ENCODE measurements around the gene GTPBP8. TPM values are rescaled to one million over a fixed set of nuclear protein-coding genes. Genes with fewer than 3 reads are reported as not detected.

Gene GTPBP8
- total and polyA plus RNA-seq, 10 of the 15 experiments (the other 5 are each of a cell fraction or from before 2014, with no cell fraction given) = 10.3 to 29.0 (median 17.0) TPM

DNA sequence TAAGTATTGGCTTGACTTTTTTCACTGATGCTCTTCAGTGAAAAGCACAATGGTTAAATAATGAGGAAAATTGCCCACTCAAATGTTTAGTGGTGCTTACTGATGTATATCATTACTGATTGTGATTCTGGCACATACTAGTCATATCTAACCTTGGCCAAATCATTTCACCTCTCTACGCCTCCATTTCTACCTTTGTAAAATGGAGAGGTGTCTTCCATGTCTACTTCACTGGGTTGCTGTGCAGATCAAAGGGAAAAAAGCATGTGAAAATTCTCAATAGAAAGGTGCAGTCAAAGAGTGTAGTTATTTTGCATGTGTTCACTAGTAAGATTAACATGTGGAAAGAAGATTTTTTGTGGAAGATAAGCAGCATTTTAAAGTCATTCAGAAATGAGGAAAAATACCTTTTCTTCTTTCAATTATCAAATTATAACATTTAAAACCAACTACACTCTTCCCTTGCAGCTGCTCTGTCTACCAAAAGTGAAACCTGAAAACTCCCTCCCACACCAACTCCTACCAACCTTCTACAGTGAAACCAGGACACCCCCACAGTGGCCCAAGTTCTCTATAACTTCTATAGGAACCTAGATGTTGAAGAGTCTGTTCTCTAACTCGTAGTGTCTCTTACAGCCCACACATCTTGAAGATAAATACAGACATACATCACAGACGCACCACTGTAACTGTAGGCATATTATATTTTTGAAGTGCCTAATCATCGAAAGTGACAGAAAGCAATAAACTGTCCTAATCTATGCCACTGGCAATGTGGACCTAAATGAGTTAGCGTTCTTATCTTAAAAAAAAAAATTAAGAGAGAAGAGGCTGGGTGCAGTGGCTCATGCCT, 17.2 kb upstream of the GTPBP8 start (continued):
- TF ChIP-seq, protein P1, sequence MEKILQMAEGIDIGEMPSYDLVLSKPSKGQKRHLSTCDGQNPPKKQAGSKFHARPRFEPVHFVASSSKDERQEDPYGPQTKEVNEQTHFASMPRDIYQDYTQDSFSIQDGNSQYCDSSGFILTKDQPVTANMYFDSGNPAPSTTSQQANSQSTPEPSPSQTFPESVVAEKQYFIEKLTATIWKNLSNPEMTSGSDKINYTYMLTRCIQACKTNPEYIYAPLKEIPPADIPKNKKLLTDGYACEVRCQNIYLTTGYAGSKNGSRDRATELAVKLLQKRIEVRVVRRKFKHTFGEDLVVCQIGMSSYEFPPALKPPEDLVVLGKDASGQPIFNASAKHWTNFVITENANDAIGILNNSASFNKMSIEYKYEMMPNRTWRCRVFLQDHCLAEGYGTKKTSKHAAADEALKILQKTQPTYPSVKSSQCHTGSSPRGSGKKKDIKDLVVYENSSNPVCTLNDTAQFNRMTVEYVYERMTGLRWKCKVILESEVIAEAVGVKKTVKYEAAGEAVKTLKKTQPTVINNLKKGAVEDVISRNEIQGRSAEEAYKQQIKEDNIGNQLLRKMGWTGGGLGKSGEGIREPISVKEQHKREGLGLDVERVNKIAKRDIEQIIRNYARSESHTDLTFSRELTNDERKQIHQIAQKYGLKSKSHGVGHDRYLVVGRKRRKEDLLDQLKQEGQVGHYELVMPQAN (conservative IDR thresholded peaks at IDR 0.05) = no peak
- TF ChIP-seq, protein P2, sequence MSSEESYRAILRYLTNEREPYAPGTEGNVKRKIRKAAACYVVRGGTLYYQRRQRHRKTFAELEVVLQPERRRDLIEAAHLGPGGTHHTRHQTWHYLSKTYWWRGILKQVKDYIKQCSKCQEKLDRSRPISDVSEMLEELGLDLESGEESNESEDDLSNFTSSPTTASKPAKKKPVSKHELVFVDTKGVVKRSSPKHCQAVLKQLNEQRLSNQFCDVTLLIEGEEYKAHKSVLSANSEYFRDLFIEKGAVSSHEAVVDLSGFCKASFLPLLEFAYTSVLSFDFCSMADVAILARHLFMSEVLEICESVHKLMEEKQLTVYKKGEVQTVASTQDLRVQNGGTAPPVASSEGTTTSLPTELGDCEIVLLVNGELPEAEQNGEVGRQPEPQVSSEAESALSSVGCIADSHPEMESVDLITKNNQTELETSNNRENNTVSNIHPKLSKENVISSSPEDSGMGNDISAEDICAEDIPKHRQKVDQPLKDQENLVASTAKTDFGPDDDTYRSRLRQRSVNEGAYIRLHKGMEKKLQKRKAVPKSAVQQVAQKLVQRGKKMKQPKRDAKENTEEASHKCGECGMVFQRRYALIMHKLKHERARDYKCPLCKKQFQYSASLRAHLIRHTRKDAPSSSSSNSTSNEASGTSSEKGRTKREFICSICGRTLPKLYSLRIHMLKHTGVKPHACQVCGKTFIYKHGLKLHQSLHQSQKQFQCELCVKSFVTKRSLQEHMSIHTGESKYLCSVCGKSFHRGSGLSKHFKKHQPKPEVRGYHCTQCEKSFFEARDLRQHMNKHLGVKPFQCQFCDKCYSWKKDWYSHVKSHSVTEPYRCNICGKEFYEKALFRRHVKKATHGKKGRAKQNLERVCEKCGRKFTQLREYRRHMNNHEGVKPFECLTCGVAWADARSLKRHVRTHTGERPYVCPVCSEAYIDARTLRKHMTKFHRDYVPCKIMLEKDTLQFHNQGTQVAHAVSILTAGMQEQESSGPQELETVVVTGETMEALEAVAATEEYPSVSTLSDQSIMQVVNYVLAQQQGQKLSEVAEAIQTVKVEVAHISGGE (CRISPR knock-in tag; IDR thresholded peaks at IDR 0.05) = no peak
- TF ChIP-seq SPI1 (IDR thresholded peaks at IDR 0.05; ENCODE audit: borderline replicate concordance, insufficient read depth, low read depth, low read length) (no peak), JUNB (IDR thresholded peaks at IDR 0.05) (peak; percentile 98), SMC3 (IDR thresholded peaks at IDR 0.05; ENCODE audit: borderline replicate concordance, low read length) (no peak)

Measured in GM12878 (cell line).